Measurements from ENCODE around the gene BRCA1. TPM values are rescaled to one million over a fixed set of nuclear protein-coding genes. Genes with fewer than 3 reads are reported as not detected.
"Not testable (repeated sequence)": the region's sequence is repeated elsewhere in the genome, so short reads cannot be mapped to it uniquely, and the experiment has no call there.

Gene BRCA1
- total RNA-seq, 1 donor from 2014 or later = 7.8 TPM

DNA sequence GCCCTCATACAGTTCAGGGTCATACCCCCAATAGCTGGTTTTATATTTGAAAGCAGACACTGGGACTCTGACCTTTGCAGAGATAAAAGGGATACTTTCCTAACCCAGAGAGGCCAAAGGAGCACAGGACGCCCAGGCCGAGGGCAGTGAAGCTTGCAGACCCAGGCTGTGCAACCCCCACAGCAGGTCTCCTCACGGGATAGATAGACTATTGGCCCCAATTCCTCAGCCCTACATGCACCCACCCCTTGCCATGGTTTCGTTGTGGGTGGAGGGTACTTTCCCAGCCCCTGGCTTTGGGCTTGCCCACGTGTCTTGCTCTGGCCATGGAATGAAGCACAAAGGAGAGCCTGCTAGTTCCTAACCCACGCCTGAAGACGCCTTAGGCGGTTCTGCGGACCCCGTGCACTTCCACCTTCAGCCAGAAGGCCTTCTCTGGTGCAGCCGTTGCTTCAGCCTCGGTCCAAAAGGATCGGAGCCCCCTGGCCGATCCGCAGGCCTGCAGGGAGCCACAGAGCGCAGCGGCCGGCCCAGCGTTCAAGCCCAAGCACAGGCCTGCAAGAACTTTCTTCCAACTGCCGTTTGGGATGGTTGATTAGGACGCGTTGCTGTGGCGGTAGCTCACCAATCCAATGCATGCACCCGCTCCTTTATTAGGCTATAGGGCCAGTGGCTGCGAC, 9.8 kb upstream of the BRCA1 start:
- DNase-seq (ENCODE audit: low spot score) = peak; percentile 72
- ATAC-seq = peak; percentile 96

DNA sequence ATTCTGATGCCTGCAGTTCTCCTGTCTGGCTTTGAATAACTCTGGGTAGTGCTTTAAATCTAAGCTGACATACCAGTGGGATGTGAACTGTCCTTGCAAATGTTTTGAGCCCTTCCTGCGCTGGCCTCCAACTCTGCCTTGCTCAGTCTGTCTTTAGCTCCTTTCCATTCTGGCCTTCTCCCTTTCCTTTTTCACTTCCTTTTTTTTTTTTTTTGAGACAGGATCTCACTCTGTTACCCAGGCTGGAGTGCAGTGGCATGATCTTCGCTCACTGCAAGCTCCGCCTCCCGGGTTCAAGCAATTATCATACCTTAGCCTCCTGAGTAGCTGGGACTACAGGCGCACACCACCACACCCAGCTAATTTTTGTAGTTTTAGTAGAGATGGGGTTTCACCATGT, 8.3 kb upstream of the BRCA1 start:
- ATAC-seq; DNase-seq (ENCODE audit: low spot score): not testable (repeated sequence)

DNA sequence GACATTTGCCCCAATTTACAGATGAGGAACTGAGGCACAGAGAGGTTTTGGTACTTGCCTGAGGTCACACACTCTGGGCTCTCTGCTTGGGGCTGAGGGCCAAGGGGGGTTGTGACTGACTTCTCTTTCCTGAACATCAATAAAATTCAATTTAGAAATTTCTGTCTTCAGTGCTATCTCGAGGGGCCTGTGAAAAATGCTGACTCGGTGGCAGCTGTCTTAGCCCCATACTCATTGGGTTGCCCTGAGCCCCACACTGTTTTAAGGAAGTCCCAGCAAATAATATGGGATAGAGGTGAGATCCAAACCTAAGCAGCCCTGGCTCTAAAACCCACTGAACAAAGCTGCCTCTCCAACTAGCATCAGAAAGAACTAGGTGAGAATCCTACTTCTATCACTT, 7.0 kb upstream of the BRCA1 start:
- DNase-seq (ENCODE audit: low spot score) (no peak), ATAC-seq (no peak)

DNA sequence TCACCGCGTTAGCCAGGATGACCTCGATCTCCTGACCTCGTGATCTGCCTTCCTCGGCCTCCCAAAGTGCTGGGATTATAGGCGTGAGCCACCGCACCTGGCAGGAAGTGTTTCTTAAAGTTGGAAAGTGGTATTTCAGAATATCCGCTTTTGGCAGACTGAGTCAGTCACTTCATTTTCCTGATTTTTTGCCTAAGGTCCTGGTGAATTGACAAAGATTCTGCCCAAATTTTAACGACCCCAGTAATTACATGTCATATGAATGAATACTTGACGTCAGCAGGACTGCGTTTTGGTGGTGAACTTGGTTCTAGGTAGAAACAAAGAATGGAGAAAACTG, 4.5 kb upstream of the BRCA1 start:
- ATAC-seq = no peak
- DNase-seq (ENCODE audit: low spot score) = no peak

DNA sequence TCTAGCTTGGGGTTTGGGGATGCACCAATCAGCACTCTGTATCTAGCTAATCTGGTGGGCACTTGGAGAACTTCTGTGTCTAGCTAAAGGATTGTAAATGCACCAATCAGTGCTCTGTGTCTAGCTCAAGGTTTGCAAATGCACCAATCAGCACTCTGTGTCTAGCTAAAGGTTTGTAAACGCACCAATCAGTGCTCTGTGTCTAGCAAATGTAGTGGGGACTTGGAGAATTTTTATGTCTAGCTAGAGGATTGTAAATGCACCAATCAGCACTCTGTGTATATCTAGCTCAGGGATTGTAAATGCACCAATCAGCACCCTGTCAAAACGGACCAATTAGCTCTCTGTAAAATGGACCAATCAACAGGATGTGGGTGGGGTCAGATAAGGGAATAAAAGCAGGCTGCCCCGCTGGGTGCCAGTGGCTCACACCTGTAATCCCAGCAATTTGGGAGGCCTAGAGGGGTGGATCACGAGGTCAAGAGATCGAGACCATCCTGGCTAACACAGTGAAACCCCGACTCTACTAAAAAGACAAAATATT, 2.2 kb upstream of the BRCA1 start:
- DNase-seq (ENCODE audit: low spot score); ATAC-seq: not testable (repeated sequence)

DNA sequence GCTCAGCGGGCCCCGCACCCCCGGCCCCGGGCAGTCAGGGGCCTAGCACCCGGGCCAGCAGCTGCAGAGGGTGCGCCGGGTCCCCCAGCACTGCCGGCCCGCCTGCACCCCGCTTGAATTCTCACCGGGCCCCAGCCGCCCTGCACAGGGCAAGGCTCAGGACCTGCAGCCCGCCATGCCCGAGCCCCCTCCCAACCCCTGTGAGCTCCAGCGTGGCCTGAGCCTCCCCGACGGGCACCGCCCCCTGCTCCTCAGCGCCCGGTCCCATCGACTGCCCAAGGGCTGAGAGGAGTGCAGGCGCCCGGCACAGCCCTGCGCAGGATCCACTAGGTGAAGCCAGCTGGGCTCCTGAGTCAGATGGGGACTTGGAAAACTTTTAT, 1.7 kb upstream of the BRCA1 start:
- ATAC-seq (no peak), DNase-seq (ENCODE audit: low spot score) (no peak)

DNA sequence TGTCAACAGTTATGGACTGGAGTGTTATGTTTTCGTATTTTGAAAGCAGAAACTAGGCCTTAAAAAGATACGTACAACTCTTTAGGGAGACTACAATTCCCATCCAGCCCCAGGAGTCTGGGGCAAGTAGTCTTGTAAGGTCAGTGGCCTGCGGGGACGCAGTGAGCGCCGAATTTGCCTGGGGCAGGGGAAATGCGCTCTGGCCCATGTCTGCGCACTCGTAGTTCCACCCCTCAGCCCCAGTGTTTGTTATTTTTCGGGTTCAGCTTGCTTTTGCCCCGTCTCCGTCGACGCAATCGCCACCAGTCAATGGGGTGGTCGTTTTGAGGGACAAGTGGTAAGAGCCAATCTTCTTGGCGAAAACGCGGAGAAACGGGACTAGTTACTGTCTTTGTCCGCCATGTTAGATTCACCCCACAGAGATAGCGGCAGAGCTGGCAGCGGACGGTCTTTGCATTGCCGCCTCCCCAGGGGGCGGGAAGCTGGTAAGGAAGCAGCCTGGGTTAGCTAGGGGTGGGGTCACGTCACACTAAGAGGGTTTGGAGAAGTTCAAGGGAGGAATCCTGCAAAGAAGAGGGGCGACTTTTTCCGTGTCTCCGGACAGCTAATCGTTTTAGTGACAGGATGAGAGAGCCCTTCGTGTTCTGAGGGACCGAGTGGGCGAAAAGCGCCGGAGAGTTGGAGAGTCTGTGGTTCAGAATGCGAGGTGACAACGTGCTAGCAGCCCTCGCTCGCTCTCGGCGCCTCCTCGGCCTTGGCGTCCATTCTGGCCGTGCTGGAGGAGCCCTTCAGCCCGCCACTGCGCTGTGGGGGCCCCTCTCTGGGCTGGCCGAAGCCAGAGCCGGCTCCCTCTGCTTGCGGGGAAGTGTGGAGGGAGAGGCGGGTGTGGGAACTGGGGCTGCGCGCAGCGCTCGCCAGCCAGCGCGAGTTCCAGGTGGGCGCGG, 1.1 kb upstream of the BRCA1 start:
- DNase-seq (ENCODE audit: low spot score) (no peak), ATAC-seq (peak; percentile 43)

DNA sequence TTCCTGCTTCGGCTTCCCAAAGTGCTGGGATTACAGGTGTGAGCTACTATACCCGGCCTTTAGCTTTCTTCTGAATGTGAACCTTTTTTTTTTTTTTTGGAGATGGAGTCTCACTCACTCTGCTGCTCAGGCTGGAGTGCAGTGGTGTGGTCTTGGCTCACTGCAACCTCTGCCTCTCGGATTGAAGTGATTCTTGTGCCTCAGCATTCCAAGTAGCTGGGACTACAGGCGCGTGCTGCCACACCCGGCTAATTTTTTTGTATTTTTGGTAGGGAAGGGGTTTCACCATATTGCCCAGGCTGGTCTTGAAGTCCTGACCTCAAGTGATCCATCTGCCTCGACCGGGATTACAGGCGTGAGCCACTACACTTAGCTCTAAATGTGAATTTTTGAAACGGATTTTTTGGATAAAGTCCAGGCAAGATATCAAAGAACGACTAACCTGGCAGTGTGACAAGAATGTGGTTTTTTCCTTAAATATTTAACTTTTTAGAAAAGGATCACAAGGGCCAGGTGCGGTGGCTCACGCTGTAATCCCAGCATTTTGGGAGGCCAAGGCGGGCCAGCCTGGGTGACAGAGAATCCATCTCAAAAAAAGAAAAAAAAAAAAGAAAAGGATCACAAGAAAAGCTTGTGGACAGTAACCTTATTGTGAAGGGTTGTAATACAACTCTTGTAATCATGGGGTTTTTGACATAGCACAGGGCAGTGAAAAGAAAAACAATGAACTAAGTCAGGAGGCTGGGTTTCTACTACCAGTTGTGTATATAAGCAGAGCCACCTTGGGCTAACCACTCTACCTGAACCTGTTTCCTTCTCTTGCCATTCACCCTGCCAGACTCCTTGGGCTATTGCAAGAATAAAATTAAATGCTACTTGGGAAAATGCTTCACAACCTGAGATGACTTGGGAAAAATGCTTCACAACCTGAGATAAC, 6.2 kb downstream of the BRCA1 start:
- ATAC-seq = no peak

DNA sequence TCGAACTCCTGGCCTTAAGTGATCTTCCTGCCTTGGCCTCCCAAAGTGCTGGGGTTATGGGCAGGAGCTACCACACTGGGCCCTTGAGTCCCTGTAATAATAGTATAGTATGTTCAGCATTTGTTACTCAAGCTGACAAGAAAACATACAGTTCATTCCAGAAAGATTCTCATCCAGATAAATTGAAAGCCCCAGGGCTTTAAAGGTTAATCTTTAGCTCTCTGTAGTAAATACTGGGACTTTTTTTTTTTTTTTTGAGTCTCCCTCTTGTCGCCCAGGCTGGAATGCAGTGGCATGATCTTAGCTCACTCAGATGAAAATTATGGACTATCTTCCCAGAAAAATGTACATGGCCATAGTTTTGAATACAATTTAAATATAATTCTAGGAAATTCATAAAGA, 11.0 kb downstream of the BRCA1 start:
- no peak for DNase-seq (ENCODE audit: low spot score)
- no peak for ATAC-seq

More for the DNA sequence above, 6.2 kb downstream of the BRCA1 start:
- no peak for DNase-seq (ENCODE audit: low spot score)

DNA sequence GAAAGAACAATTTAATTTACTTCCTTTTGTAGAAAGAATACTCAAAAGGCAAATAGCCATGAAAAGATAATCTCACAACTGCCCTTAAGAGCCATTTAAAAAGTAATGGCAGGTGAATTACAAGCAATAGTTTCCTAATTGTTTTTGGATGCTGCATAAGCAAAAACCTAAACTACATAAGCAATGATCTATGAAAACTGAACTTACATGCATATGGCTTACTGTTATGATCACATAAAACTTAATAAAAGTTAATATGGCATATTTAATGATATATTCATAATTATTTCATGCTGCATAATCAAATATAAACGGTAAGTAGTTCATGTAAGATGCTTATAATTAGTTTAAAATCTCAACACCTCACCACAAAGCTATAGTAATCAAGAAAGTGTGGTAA, 18.6 kb downstream of the BRCA1 start:
- ATAC-seq (no peak), DNase-seq (ENCODE audit: low spot score) (no peak)

DNA sequence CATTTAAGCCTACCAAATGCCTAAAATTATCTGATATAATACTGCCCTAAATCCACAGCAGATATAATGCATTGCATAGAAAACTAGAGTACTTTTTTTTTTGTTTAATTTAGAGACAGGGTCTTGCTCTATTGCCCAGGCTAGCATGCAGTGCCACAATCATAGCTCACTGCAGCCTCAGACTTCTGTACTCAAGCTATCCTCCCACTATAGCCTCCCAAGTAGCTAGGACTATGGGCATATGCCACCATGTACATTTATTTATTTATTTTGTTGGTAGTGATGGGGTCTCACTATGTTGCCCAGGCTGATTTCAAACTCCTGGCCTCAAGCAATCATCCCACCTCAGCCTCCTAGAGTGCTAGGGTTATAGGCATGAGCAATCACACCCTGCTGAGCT, 20.0 kb downstream of the BRCA1 start:
- no peak for ATAC-seq

DNA sequence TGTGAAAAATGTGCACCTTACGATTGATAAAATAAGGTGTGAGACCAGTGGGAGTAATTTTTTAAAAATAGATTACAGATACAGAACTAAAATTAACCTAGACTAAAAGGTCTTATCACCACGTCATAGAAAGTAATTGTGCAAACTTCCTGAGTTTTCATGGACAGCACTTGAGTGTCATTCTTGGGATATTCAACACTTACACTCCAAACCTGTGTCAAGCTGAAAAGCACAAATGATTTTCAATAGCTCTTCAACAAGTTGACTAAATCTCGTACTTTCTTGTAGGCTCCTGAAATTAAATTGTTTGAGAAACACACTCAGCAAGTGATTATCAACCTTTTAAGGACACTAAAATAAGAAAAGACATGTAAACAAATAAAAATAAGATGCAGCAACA, 20.5 kb downstream of the BRCA1 start:
- ATAC-seq = no peak

More for the DNA sequence above, 20.0 kb downstream of the BRCA1 start:
- DNase-seq (ENCODE audit: low spot score) = no peak

DNA sequence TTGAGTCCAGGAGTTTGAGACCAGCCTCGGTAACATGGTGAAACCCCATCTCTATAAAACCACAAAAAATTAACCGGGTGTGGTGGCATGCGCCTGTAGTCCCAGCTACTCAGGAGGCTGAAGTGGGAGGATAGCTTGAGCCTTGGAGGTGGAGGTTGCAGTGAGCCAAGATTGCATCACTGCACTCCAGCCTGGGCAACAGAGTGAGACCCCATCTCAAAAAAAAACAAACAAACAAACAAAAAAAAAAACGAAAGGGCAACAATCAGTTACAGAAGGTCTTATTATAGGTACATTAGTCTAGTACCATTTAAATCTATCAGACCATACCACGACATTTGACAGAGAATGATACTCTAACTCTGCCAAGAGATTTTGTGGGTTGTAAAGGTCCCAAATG, 29.8 kb downstream of the BRCA1 start:
- not testable (repeated sequence) for ATAC-seq; DNase-seq (ENCODE audit: low spot score)

More for the DNA sequence above, 20.5 kb downstream of the BRCA1 start:
- DNase-seq (ENCODE audit: low spot score) = no peak

DNA sequence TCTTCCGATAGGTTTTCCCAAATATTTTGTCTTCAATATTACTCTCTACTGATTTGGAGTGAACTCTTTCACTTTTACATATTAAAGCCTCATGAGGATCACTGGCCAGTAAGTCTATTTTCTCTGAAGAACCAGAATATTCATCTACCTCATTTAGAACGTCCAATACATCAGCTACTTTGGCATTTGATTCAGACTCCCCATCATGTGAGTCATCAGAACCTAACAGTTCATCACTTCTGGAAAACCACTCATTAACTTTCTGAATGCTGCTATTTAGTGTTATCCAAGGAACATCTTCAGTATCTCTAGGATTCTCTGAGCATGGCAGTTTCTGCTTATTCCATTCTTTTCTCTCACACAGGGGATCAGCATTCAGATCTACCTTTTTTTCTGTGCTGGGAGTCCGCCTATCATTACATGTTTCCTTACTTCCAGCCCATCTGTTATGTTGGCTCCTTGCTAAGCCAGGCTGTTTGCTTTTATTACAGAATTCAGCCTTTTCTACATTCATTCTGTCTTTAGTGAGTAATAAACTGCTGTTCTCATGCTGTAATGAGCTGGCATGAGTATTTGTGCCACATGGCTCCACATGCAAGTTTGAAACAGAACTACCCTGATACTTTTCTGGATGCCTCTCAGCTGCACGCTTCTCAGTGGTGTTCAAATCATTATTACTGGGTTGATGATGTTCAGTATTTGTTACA, 30.9 kb downstream of the BRCA1 start:
- no peak for ATAC-seq

DNA sequence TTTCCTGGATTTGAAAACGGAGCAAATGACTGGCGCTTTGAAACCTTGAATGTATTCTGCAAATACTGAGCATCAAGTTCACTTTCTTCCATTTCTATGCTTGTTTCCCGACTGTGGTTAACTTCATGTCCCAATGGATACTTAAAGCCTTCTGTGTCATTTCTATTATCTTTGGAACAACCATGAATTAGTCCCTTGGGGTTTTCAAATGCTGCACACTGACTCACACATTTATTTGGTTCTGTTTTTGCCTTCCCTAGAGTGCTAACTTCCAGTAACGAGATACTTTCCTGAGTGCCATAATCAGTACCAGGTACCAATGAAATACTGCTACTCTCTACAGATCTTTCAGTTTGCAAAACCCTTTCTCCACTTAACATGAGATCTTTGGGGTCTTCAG, 32.3 kb downstream of the BRCA1 start:
- ATAC-seq (no peak), DNase-seq (ENCODE audit: low spot score) (no peak)

More for the DNA sequence above, 30.9 kb downstream of the BRCA1 start:
- no peak for DNase-seq (ENCODE audit: low spot score)

DNA sequence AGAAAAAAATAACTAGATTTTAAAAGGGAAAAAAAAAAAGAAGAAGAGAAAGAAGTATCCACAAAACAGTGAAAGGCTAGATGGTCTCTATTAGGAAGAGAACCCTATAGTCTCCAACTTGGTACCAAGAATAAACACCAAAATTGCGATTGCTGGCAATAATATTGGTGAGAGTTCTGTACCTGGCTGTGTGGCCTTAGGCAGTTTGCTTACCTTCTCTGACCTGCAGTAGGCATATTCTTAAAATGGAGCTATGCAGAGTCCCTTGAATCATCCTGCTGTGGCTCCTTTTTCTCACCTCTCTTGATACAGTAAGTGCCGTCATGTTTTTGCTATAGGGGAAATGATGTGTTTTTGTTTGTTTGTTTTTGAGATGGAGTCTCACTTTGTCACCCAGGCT, 35.1 kb downstream of the BRCA1 start:
- ATAC-seq (no peak), DNase-seq (ENCODE audit: low spot score) (no peak)

DNA sequence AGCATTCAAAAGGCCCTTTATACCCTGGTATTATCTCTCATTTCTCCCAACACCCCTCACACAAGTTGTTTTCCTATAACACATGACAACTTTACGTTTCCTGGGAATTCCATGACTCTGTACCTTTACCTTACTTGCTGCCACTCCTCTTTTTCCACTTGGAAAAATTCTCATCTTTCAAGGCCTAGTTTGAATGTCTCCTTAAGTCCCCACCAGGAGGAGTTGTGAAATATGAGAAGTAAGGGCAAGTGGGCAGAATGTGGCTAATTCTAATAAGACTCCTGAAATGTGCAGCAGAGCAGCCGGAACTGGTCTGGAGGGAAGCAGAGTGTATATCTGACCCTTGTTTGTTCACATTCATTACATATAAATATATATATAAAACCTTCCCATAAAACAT, 39.7 kb downstream of the BRCA1 start:
- no peak for ATAC-seq
- no peak for DNase-seq (ENCODE audit: low spot score)

DNA sequence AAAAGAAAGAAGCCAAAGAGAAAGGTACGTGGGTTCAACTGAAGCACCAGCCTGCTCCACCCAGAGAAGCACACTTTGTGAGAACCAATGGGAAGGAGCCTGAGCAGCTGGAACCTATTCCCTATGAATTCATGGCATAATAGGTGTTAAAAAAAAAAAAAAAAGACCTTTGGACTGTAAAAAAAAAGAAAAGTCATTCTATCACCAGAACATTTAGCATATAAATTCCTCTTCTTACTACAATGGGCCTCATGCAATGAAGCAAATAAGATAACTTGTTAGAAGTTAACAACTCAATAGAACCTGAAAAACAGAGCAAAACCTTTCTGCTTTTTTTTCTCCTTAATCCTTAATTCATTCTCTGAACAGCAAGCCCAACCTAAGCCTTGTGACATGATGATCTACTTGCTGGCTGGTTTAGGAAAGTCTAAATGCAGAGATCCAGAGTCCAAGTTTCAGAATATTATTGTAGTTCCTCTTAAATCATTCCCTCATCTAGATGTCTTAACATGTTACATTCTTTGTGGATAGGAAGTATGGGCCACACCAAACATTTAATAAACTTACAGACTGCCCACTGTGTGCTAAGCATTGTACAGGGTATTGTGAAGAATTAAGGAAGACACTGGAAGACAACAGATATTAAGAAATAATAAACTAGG, 45.4 kb downstream of the BRCA1 start:
- no peak for ATAC-seq

DNA sequence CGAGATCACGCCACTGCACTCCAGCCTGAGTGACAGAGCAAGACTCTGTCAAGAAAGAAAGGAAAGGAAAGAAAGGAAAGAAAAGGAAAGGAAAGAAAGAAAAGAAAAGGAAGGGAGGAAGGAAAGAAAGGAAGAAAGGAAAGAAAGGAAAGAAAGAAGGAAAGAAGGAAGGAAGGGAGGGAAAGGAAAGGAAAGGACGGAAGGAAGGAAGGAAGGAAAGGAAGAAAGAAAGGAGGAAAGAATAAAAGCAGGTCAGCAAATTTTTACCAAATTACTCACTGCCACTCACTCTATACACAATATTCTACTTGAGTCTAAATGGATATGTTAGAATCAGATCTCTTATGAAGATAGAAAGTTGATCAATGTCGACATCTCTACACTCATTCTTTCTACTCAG, 50.3 kb downstream of the BRCA1 start:
- no peak for ATAC-seq
- DNase-seq (ENCODE audit: low spot score) = no peak

More for the DNA sequence above, 45.4 kb downstream of the BRCA1 start:
- DNase-seq (ENCODE audit: low spot score) = no peak

DNA sequence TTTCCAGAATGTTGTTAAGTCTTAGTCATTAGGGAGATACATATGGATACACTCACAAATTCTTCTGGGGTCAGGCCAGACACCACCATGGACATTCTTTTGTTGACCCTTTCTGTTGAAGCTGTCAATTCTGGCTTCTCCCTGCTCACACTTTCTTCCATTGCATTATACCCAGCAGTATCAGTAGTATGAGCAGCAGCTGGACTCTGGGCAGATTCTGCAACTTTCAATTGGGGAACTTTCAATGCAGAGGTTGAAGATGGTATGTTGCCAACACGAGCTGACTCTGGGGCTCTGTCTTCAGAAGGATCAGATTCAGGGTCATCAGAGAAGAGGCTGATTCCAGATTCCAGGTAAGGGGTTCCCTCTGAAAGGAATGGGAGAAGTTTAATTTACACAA, 54.3 kb downstream of the BRCA1 start:
- DNase-seq (ENCODE audit: low spot score) (peak; percentile 52), ATAC-seq (peak; percentile 45)

Measured in left lobe of liver (tissue), 2 donors.